GM21737 (cell line): Measurements from ENCODE around the gene CATSPERD.

Experiments used
- ATAC-seq: cut with Tn5 transposase; IDR thresholded peaks from one replicate; pipeline ENCODE4 v1.9.1; 2021; ENCODE audit warnings: mild to moderate bottlenecking, moderate library complexity; ENCODE audit not compliant: unreplicated experiment

The CATSPERD gene, protein sequence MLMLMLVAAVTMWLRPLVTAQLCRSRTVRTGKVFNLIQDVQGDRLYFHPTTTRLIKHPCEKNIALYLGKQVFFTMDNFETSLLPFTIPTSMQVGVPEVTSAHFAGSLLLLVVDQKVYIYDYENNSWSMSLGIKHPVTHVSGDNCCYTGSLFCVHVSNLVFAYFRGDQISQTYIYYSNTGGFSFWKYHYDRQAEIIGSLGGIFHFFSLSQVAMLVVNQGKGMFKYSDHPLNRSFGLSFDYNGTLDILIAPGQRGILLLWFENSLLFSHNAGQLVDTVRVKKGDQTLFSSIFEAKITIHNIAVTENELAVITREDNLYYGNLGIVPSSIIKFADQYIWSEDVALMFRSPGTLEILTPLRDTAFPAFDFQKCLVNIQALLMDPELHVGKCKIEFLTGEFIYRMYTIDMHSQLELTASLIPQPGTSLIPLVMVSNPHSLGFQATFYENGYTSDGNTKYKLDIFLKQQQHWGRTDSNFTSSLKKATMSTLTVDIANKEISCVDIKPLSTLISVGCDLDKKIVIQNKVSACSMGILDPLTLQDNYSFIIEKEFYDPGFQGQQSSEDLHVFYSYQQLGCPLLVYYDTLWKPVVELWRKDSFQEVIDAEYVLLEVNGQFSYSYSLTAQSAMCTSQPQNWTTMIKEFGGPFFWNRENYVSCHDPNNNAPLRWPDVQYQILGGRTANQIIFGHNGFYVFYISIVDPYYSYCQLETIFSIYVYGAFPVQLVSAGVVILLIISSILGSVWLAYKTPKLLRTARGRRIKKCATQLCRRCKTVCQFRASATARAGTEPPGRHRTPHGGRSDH

DNA sequence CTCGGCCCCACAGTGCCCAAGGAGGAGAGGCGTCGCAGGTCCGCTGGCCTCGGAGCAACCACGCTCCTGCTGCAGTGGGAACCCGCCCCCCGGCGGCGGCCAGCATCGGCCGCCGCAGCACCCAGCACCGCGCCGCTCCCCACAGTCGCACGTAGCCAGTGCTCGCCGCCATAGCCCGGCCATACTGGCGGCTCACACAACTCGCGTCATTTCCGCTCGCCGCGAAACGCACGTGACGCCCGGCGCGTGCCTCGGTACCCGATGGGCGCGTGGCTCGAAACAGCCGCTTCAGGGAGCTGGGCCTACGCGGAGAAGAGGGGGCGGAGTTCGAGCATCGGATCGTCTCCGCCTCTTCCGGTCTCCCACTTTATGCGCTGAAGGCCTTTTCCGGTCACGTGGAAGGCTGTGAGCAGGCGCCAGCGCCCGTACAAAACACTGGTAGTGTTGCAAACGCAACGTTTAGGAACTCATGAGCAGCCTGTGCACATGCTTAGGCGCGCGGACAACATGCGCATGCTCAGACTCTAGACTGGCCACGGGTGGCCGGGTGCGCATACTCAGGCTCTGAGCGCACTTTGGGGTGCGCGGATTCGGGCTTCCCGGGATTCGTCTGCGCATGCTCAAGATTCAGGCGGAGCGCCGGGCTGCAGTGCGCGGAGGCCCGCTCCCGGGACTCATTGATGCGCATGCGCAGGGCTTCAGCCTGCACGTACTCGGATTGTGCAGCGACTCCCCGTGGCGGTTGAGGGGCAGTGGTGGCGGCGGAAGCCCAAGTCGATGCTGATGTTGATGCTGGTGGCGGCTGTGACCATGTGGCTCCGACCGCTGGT lies at the start of gene CATSPERD, which contains the start of gene LONP1:
CATSPERD (plus strand) TSS at position 677 of the 830 bp plus-strand sequence; CDS start at position 778, 101 bp downstream.
LONP1 (minus strand) TSS at position 186 of the 830 bp plus-strand sequence; CDS start at position 172, 14 bp downstream.
- ATAC-seq: peak; percentile 80

- no peak for ATAC-seq
Measured at GRCh38 chr19:5671600-5671999, 48.8 kb upstream of the CATSPERD start.

DNA sequence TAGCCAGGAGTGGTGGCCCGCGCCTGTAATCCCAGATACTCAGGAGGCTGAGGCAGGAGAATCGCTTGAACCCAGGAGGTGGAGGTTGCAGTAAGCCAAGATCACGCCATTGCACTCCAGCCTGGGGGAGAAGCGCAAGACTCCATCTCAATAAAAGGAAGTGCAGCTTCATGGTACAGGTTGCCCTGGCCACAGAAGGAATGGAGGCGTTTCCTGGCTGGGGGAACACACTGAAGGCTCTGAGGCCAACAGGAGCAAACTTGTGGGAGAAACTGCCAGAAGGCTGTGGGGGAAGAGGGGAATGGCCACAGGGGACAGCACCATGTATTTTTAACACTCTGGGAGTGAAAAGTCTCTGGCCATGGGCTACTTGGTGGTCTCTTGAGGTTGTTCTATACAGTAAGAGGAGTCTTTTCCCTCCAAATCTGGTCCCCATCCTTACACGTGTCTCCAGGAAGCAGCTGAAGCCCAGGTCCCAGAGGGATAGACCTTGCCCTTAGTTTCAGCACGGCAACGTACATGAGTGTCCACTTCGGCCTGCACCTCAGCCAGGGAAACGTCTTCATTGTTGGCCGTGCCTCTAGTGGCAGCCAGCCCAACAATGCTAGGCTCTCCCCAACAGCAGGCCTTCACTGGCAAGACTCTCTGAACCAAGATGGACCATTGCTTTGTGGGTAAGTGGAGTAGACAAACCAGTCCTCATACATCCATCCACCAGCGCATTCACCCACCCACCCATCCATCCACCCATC lies 47.6 kb upstream of the CATSPERD start:
- ATAC-seq: no peak

DNA sequence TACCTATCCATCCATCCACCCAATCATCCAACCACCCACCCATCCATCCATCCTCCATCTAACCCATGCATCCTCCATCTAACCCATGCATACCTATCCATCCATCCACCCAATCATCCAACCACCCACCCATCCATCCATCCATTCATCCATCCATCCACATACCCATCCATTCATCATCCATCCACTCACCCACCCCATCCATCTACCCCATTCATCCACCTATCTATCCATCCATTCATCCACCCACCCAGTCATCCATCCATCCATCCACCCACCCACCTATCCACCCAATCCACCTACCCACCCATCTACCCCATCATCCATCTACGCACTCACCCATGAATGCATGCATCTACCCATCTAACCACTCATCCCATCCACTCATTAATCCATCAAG lies 46.7 kb upstream of the CATSPERD start:
- no peak for ATAC-seq

GRCh38 chr19:5674714-5675113 lies 45.7 kb upstream of the CATSPERD start:
- no peak for ATAC-seq

GRCh38 chr19:5676105-5676771 lies 44.2 kb upstream of the CATSPERD start:
- no peak for ATAC-seq

- ATAC-seq: no peak
Measured at GRCh38 chr19:5676772-5677105, 43.7 kb upstream of the CATSPERD start.

DNA sequence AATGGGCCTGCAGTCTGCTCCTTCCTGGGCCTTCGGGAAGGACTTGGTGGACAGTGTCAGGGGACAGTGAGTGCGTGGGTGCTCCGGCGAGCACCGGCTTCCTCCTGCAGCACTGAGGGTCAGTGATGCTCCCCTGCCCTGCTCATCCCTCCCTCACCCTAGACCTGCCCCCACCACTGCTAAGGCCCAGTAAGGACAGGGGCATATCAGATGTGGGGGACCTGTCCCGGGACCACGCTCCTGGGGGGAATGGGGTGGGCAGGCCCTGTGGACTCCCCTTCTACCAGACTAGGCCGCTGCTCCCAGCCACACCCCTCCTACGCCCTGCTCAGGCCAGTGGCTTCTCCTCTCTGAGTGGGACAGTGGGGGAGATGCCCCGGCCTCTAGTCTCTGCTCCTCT lies 43.3 kb upstream of the CATSPERD start:
- no peak for ATAC-seq

DNA sequence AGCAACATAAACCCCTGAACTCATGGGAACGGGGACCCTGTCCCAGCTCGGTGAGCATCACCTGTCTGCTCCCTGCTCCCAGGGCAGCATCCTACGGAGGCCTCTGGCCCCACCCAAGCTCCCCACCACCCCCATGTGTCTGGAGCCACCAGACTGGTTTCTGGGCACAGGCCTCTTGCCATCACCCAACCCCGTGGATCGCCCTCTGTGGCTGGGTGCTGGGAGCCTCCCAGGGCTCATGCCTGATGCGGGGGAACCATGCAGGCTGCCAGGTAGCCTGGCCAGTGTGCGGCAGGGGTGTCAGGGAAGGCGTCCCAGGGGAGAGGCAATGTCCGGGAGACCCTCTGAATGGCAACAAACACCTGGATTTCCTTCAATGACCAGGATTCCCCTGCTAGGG lies 42.9 kb upstream of the CATSPERD start:
- ATAC-seq: no peak

GRCh38 chr19:5678071-5678718 lies 42.2 kb upstream of the CATSPERD start:
- no peak for ATAC-seq

GRCh38 chr19:5679289-5680083 lies 41.0 kb upstream of the CATSPERD start:
- no peak for ATAC-seq

DNA sequence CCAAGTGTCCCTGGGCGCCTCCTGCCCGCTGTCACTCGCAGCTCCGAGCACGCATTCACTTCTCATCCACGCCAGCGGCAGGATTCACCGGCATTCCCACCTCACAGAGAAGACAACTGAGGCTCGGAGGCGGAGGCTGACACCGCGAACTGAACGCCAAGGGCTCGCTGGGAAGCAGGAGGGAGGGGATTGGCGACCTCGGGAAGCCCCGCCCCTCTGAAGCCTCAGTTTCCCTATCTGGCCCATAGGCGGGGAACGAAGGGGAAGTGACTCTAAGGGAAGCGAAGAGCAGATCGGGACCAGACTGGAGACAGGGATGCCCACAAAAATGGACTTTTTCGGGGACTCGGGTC lies 40.4 kb upstream of the CATSPERD start:
- ATAC-seq: no peak

DNA sequence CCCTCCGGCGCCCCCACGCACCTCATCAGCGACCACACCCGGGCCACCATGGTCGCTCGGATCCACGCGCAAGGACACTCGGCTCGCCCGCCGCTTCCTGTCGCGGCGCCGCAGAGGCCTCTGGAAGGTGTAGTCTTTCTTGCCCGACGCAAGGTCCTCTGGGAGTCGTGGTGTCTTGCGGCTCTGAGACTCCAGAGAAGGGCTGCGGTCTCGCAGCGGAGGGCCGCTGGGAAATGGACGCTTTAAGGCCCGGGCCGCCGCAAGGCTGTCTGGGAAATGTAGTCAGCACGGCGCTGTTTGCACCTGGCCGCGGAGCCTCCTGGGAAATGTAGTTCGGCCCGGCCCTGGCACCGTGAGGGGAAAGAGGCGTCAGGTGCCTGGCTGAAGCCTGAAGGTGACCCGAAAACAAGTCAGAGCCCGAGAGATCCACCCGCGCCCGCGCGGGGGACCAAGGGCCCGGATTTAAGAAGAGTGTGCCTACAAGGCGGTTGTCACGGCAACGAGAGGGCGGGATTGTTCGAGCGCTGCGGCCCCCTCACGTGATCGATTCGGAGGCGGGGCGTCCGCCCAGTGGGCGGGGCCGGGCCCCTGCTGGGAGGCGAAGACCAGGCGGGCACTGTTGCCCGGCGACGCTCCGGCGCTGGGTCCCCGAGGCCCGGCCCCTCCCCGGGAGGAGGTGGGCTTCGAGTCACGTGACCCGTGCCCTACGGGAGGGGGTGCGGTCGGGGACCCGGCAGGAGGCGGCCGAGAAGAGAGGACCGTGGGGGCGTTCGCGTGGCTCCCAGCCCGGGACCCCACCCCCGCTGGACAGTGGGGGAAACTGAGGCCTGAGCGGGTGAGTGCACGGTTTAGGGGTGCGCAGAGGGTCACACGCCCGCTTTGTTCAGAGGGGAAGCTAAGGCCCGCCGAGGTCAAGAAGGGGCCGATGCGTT lies 39.7 kb upstream of the CATSPERD start, which contains the start of the genes HSD11B1L and MICOS13:
HSD11B1L (plus strand) TSS at position 591 of the 932 bp plus-strand sequence. CDS start 3,806 bp downstream, outside the sequence.
MICOS13 (minus strand) TSS at position 80 of the 932 bp plus-strand sequence; CDS start at position 50, 30 bp downstream.
- peak; percentile 82 for ATAC-seq

GRCh38 chr19:5681391-5682106 lies 38.9 kb upstream of the CATSPERD start:
- ATAC-seq: no peak

DNA sequence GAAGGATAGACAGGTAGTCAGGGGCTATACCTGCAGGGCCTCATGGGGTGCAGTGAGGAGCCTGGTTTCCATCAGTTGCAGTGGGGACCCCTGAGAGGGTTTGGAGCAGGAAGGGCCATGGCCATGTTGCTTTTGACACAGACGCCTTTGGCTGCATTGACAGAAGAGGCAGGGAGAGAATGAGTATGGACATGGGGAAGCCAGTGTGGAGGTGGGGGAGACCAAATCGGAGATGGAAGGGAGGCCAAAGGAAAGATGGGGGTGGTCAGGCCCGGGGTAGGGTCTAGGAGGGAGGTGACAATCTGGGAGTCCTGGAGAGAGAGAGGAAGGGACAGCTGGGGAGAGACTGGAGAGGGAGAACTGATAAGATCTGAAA lies 38.3 kb upstream of the CATSPERD start:
- ATAC-seq: no peak

GRCh38 chr19:5683177-5683886 lies 37.1 kb upstream of the CATSPERD start:
- ATAC-seq: no peak
